Mucosa of descending colon (tissue), 3 donors: Measurements from ENCODE around the gene JCAD. TPM values are rescaled to one million over a fixed set of nuclear protein-coding genes. Genes with fewer than 3 reads are reported as not detected.

Source experiments
- ATAC-seq: fragments of 200-7000 bp; cut with Tn5 transposase; one replicate; pipeline ENCODE4 v1.9.1; 2020; ENCODE audit warnings: mild to moderate bottlenecking, moderate library complexity
- DNase-seq, 3 donors: peaks; one replicate each; pipeline ENCODE4 v3.0.0-alpha.2; 2020
- H3K36me3 ChIP-seq: fragments of 200-600 bp; one replicate; pipeline ENCODE4 v1.8.0; 2021; ENCODE audit warnings: low read depth, mild to moderate bottlenecking
- H3K4me1 ChIP-seq: fragments of 200-600 bp; one replicate; pipeline ENCODE4 v1.8.0; 2021; ENCODE audit warnings: low read depth, mild to moderate bottlenecking
- H3K4me3 ChIP-seq: fragments of 200-600 bp; one replicate; pipeline ENCODE4 v1.8.0; 2021; ENCODE audit warnings: mild to moderate bottlenecking
- H3K9me3 ChIP-seq: fragments of 200-600 bp; one replicate; pipeline ENCODE4 v1.8.0; 2021; ENCODE audit warnings: mild to moderate bottlenecking
- intact Hi-C, 2 donors: fragments of 100-400 bp; cut with DNase I in 1 of 2; cut with micrococcal nuclease in 1 of 2; formaldehyde crosslinking; loops; one replicate each; pipeline versions ENCODE4 v1.11.0 to v1.11.1; 2022; cut with DNase I, micrococcal nuclease
- total RNA-seq, 3 donors: library from RNA; stranded (reverse); fragmentation: NEBNext Ultra II Directional in 2 of 3; extraction: Animal tissue kit (Norgen Biotek cat#: 25700) in 2 of 3; gene quantifications; one replicate each; pipeline versions ENCODE4 v1.2.1 to v1.2.4, GENCODE V29; 2021 to 2023
- TF ChIP-seq, protein P1 (sequence below): fragments of 200-600 bp; IDR thresholded peaks from one replicate; pipeline ENCODE4 v1.8.0; 2022; ENCODE audit warnings: antibody characterized with exemption, mild to moderate bottlenecking
- donor health status: DM: no; HTN: no; CAD: no; lungs with moderate emphysema.
- donor health status: DM: no; HTN: no; CAD: no.
- donor health status: DM: no; HTN: yes; CAD: no.

Gene JCAD
- total RNA-seq, 3 donors from 2014 or later = 4.9 to 256 (median 9.0) TPM

DNA sequence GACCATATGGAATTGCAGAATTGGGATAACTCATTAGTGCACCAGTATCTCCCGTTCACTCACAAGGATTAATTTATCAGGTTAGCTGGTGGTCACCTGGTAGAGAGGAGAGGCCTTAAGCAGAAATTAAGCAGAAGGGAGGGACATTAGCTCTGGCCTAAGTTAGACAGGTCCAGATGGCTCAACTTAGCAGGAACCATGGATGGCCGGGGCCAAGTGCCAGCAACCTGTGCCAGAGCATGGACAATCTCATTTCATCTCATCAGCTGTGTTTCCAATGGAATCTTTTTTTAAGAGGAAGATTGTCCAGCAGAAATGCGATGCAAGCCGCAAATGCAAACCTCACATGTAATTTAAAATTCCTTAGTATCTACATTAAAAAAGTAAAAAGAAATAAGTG, 82.2 kb downstream of the JCAD start:
- Histone ChIP-seq H3K4me3 (no peak overlapping the region), H3K4me1 (no peaks in the 10 kb centered on the region), H3K9me3 (no peaks in the 10 kb centered on the region), H3K36me3 (no peaks in the 10 kb centered on the region)
- TF ChIP-seq, protein P1, sequence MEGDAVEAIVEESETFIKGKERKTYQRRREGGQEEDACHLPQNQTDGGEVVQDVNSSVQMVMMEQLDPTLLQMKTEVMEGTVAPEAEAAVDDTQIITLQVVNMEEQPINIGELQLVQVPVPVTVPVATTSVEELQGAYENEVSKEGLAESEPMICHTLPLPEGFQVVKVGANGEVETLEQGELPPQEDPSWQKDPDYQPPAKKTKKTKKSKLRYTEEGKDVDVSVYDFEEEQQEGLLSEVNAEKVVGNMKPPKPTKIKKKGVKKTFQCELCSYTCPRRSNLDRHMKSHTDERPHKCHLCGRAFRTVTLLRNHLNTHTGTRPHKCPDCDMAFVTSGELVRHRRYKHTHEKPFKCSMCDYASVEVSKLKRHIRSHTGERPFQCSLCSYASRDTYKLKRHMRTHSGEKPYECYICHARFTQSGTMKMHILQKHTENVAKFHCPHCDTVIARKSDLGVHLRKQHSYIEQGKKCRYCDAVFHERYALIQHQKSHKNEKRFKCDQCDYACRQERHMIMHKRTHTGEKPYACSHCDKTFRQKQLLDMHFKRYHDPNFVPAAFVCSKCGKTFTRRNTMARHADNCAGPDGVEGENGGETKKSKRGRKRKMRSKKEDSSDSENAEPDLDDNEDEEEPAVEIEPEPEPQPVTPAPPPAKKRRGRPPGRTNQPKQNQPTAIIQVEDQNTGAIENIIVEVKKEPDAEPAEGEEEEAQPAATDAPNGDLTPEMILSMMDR = no peak
- DNase-seq (no peak), ATAC-seq (no peak)
- intact Hi-C loops = no loop called here

DNA sequence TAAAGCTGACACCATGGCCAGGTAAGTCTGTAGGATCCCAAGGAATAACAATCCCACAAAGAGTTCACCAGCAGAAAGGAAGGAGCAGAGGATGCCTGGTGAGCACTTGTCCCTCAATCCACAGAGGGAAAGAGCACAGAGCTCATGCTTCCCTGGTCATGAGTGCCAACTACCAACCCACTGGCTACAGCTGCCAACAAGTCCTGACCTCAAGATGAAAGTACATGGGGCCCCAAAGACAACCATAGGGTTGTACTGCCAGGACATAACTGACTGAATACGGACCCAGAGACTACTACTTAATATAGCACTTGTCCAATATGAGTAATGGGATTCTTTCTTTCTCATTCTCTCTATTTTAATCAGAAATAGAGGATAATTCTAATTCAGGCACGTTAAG, 83.3 kb downstream of the JCAD start:
- DNase-seq (no peak), ATAC-seq (no peak)
- H3K36me3 ChIP-seq = no peaks in the 10 kb centered on the region
- no peaks in the 10 kb centered on the region for H3K9me3 ChIP-seq
- no peak overlapping the region for H3K4me3 ChIP-seq
- TF ChIP-seq, protein P1 = no peak
- no peaks in the 10 kb centered on the region for H3K4me1 ChIP-seq
- intact Hi-C loops = no loop called here

DNA sequence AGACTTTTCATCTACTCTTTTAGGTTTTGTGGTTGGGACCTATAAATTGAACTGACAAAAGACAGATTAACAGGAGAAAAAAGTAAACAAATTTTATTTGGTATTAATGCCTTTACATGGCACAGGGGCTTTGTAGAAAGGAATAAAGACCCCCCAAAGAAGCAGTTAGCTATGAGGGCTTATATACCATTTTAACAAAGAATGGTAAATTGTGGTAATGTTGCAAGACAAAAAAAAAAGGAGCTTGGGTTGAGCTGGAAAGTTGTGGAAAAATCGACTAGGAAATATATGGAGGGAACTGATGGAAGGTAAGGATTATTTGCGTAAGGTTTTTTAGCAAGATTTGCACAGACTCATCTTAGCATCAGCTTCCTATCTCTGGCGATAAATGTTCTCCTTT, 84.6 kb downstream of the JCAD start:
- DNase-seq = no peak
- intact Hi-C loops = no loop called here
- H3K4me3 ChIP-seq = no peak overlapping the region
- ATAC-seq = no peak
- TF ChIP-seq, protein P1 = no peak
- H3K4me1 ChIP-seq = no peaks in the 10 kb centered on the region
- no peaks in the 10 kb centered on the region for H3K36me3 ChIP-seq
- no peaks in the 10 kb centered on the region for H3K9me3 ChIP-seq

DNA sequence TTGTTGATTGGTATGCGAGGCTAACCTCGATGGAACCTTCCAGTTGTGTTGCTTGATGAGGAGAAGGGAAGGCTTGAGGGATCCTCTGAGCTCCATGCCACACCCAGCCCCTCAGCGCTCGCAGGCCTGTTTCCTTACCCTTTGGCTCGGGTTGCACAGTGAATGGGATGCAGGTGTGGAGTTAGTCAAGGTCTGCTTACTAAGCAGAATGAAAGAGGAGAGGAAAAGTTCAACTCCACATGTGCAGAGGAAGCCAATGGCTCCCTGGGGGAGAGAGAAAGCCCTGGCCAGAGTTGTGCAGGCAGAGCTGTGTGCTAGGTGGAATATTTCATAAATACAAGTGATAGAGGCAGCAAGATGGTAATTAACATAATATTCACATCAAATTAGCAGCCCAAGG, 85.5 kb downstream of the JCAD start:
- intact Hi-C loops = no loop called here
- ATAC-seq (no peak), DNase-seq (no peak)
- TF ChIP-seq, protein P1 = no peak
- H3K4me1 ChIP-seq = no peaks in the 10 kb centered on the region
- H3K4me3 ChIP-seq = no peak overlapping the region
- H3K9me3 ChIP-seq = no peaks in the 10 kb centered on the region
- H3K36me3 ChIP-seq = no peaks in the 10 kb centered on the region

DNA sequence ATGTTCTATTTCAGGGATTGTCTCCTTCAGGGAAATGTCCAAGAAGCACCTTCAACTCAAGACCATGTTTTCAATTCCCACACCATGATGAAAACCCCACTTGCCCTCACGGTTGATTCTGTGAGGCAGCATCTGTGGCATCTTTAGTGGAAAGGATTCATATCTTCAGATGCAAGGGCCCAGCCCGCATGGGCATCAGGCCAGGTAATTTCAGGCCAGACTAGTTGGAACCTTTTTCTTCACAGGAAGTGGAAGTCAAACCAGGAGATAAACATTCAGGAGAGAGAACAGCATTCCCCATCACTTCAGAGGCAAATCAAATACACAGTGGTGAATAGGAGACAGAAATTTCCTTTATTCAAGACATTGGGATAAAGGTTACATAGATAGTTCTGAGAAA, 88.8 kb downstream of the JCAD start:
- H3K9me3 ChIP-seq = no peaks in the 10 kb centered on the region
- ATAC-seq = no peak
- TF ChIP-seq, protein P1 = no peak
- no peak overlapping the region for H3K4me3 ChIP-seq
- no peaks in the 10 kb centered on the region for H3K4me1 ChIP-seq
- DNase-seq = no peak
- intact Hi-C loops = no loop called here
- H3K36me3 ChIP-seq = no peaks in the 10 kb centered on the region

DNA sequence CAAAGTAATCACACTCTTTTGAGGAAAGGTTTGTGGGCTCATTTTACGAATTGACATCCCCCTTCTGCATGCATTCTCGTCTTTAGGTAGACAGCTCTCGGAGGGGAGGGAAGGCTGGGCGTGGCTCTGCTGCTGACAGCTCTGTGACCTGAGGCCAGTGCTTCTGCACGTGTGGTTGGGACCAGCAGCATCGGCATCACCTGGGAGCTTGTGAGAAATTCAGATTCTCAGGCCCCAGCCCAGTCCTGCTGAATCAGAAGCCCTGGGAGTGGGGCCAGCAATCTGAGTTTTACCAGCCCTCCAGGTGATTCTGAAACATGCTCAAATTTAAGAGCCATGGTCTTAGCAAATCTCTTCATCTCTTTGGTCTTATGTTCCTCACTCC, 89.4 kb downstream of the JCAD start:
- DNase-seq (no peak), ATAC-seq (no peak)
- TF ChIP-seq, protein P1 = no peak
- Histone ChIP-seq H3K4me1 (no peaks in the 10 kb centered on the region), H3K4me3 (no peak overlapping the region), H3K9me3 (no peaks in the 10 kb centered on the region), H3K36me3 (no peaks in the 10 kb centered on the region)
- intact Hi-C loops = no loop called here
